Uterus (tissue), 4 donors: ENCODE data around the gene SCAPER. TPM values are rescaled to one million over a fixed set of nuclear protein-coding genes. Genes with fewer than 3 reads are reported as not detected.

Experiments
- DNase-seq, 2 donors: peaks; one replicate each; pipeline ENCODE4 v3.0.0-alpha.2; 2019 to 2020
- H3K27ac ChIP-seq, 2 donors: fragments of 200-600 bp; sonication (generic); 1 replicate in 1 of 2; 2 replicates in 1 of 2; pipeline ENCODE4 v1.5.1; 2016 to 2018
- H3K27me3 ChIP-seq, 2 donors: fragments of 200-600 bp; sonication (generic); one replicate each; pipeline ENCODE4 v1.5.1; 2018 to 2019; ENCODE audit warnings: control low read depth in 1 of 2
- H3K36me3 ChIP-seq, 2 donors: fragments of 200-600 bp; sonication (generic); one replicate each; pipeline ENCODE4 v1.5.1; 2019; ENCODE audit warnings: control low read depth in 1 of 2
- H3K4me1 ChIP-seq, 2 donors: fragments of 200-600 bp; sonication (generic); one replicate each; pipeline ENCODE4 v1.5.1; 2018 to 2019; ENCODE audit warnings: control low read depth in 1 of 2
- H3K4me3 ChIP-seq, 2 donors: fragments of 200-600 bp; sonication (generic); 1 replicate in 1 of 2; 2 replicates in 1 of 2; pipeline ENCODE4 v1.5.1; 2018 to 2019; ENCODE audit warnings: mild to moderate bottlenecking in 1 of 2
- H3K9me3 ChIP-seq, 2 donors: fragments of 200-600 bp; sonication (generic); one replicate each; pipeline ENCODE4 v1.5.1; 2019; ENCODE audit warnings: control low read depth in 1 of 2
- POLR2A ChIP-seq, 2 donors: fragments of 450-650 bp; IDR thresholded peaks; one replicate each; pipeline ENCODE4 v1.6.1; 2016; ENCODE audit warnings: antibody characterized with exemption in 2 of 2, mild to moderate bottlenecking in 1 of 2, moderate library complexity in 1 of 2
- intact Hi-C: fragments of 100-400 bp; cut with DNase I; formaldehyde crosslinking; loops from one replicate; pipeline ENCODE4 v1.15.1; 2023; ENCODE audit warnings: low total_unique reads
- total RNA-seq, 4 donors: library from RNA; depleted of rRNA in 3 of 4; stranded (reverse); fragments of >200 nt in 3 of 4; gene quantifications; one replicate each; pipeline versions ENCODE4 v1.1.0 to v1.2.4, GENCODE V29; 2014 to 2023
- TF ChIP-seq, protein P1 (sequence below), 4 experiments: fragments of 200-600 bp in 2 of 4; fragments of 450-650 bp in 2 of 4; sonication (generic) in 2 of 4; IDR thresholded peaks; one replicate each; pipeline ENCODE4 v1.5.1; 2016 to 2019; ENCODE audit warnings: antibody characterized with exemption in 4 of 4, mild to moderate bottlenecking in 2 of 4, moderate library complexity in 1 of 4
- donor health status: DM: yes; HTN: yes; CAD: no.

Gene SCAPER
- total RNA-seq, 4 donors from 2014 or later = 10.6 to 74.2 (median 32.9) TPM

DNA sequence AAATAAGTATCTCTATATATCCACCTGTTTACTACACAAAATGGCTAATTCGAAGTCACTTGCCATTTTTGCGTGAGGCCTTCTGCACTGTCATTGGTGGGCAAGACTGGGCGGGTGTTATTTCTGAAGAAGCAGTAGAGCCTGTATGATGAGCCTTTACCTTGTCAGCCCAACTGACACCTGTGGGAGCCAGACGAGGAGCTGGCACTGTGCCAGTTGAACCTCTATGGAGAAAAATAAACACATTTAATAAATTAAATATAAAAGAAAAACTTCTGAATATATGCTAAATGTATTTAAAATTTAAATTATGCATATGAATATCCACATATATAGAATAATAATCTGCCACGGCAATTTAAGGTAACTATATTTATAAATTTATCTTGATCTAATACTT is 109.9 kb downstream of the SCAPER start:
- Histone ChIP-seq H3K9me3 (no peaks in the 10 kb centered on the region), H3K27ac (no peak overlapping the region), H3K4me1 (no peaks in the 10 kb centered on the region), H3K36me3 (no peaks in the 10 kb centered on the region), H3K27me3 (no peaks in the 10 kb centered on the region), H3K4me3 (no peak overlapping the region)
- TF ChIP-seq, protein P1, sequence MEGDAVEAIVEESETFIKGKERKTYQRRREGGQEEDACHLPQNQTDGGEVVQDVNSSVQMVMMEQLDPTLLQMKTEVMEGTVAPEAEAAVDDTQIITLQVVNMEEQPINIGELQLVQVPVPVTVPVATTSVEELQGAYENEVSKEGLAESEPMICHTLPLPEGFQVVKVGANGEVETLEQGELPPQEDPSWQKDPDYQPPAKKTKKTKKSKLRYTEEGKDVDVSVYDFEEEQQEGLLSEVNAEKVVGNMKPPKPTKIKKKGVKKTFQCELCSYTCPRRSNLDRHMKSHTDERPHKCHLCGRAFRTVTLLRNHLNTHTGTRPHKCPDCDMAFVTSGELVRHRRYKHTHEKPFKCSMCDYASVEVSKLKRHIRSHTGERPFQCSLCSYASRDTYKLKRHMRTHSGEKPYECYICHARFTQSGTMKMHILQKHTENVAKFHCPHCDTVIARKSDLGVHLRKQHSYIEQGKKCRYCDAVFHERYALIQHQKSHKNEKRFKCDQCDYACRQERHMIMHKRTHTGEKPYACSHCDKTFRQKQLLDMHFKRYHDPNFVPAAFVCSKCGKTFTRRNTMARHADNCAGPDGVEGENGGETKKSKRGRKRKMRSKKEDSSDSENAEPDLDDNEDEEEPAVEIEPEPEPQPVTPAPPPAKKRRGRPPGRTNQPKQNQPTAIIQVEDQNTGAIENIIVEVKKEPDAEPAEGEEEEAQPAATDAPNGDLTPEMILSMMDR (IDR thresholded peaks at IDR 0.05) = no peak
- TF ChIP-seq POLR2A (IDR thresholded peaks at IDR 0.05) = no peak
- no peak for DNase-seq
- intact Hi-C loops = no loop called here

- DNase-seq = no peak
- intact Hi-C loops = no loop called here
- Histone ChIP-seq H3K9me3 (no peaks in the 10 kb centered on the region), H3K27ac (no peak overlapping the region), H3K4me1 (no peaks in the 10 kb centered on the region), H3K4me3 (no peak overlapping the region), H3K27me3 (no peaks in the 10 kb centered on the region), H3K36me3 (no peaks in the 10 kb centered on the region)
- no peak for TF ChIP-seq POLR2A (IDR thresholded peaks at IDR 0.05)
Observed at GRCh38 chr15:76793162-76793561, 112.0 kb downstream of the SCAPER start.

DNA sequence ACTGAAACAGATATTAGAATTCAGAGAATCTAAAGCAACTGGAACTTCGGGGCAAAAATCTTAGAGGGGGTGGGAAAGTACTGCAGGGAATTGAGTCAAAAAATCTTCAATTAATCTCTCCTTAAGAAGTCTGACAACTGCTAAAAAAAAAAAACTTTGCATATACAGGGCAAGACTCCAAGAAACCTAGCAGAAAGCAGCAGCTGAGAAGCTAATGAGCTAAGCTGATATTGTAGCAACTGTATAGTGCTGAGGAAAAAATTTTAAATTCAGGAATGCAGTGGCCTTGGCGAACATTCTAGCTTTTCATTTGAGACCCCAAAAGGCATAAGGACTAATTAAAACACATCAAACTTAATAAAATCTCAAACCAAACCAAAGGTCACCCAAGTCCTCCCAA is 113.6 kb downstream of the SCAPER start:
- Histone ChIP-seq H3K27ac (no peak overlapping the region), H3K4me3 (no peak overlapping the region), H3K9me3 (no peaks in the 10 kb centered on the region), H3K4me1 (no peaks in the 10 kb centered on the region), H3K27me3 (no peaks in the 10 kb centered on the region), H3K36me3 (no peaks in the 10 kb centered on the region)
- intact Hi-C loops = no loop called here
- TF ChIP-seq, protein P1 (IDR thresholded peaks at IDR 0.05) = no peak
- TF ChIP-seq POLR2A (IDR thresholded peaks at IDR 0.05) = no peak
- DNase-seq = no peak

- H3K36me3 ChIP-seq = no peaks in the 10 kb centered on the region
- DNase-seq = no peak
Observed at GRCh38 chr15:76787273-76787672, 117.9 kb downstream of the SCAPER start.

DNA sequence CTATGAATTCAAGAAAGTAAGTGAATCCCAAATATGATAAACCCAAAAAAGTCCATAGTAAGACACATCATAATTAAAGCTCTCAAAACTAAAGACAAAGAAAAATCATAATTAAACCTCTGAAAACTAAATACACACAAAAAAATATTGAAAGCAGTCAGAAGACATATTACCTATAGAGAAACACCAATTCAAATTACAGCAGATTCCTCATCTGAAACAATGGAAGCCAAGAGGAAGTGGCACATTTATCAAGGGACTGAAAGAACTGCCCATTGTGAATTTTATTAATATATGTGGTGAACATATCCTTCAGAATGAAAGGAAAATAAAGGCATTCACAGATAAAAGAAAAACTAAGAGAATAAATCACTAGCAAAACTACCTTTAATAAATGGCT is 128.2 kb downstream of the SCAPER start:
- Histone ChIP-seq H3K36me3 (no peaks in the 10 kb centered on the region), H3K4me1 (no peaks in the 10 kb centered on the region), H3K4me3 (no peak overlapping the region), H3K27me3 (no peaks in the 10 kb centered on the region), H3K9me3 (no peaks in the 10 kb centered on the region), H3K27ac (no peak overlapping the region)
- intact Hi-C loops = no loop called here
- TF ChIP-seq POLR2A (IDR thresholded peaks at IDR 0.05) = no peak
- TF ChIP-seq, protein P1 (IDR thresholded peaks at IDR 0.05) = no peak
- DNase-seq = no peak

More at GRCh38 chr15:76787273-76787672, 117.9 kb downstream of the SCAPER start:
- Histone ChIP-seq H3K4me3 (no peak overlapping the region), H3K27me3 (no peaks in the 10 kb centered on the region), H3K27ac (no peak overlapping the region), H3K9me3 (no peaks in the 10 kb centered on the region), H3K4me1 (no peaks in the 10 kb centered on the region)
- intact Hi-C loops = no loop called here
- TF ChIP-seq POLR2A (IDR thresholded peaks at IDR 0.05) = no peak
- TF ChIP-seq, protein P1 (IDR thresholded peaks at IDR 0.05) = no peak

- no peak overlapping the region for H3K27ac ChIP-seq
- intact Hi-C loops = no loop called here
Observed at GRCh38 chr15:76776480-76776879, 128.7 kb downstream of the SCAPER start.

More at GRCh38 chr15:76776480-76776879, 128.7 kb downstream of the SCAPER start:
- DNase-seq = no peak
- H3K36me3 ChIP-seq = no peaks in the 10 kb centered on the region
- no peaks in the 10 kb centered on the region for H3K27me3 ChIP-seq
- TF ChIP-seq, protein P1 (IDR thresholded peaks at IDR 0.05) = no peak
- TF ChIP-seq POLR2A (IDR thresholded peaks at IDR 0.05) = no peak
- H3K4me1 ChIP-seq = no peaks in the 10 kb centered on the region
- H3K9me3 ChIP-seq = no peaks in the 10 kb centered on the region
- no peak overlapping the region for H3K4me3 ChIP-seq
